Left colon (tissue), 2 donors: ENCODE measurements around the gene RUNX2. TPM values are rescaled to one million over a fixed set of nuclear protein-coding genes. Genes with fewer than 3 reads are reported as not detected.

Experiments
- ATAC-seq: fragments of 200-7000 bp; cut with Tn5 transposase; one replicate; pipeline ENCODE4 v1.9.1; 2020; ENCODE audit warnings: mild to moderate bottlenecking, moderate library complexity
- DNase-seq, 2 donors: peaks; one replicate each; pipeline ENCODE4 v3.0.0-alpha.2; 2020
- intact Hi-C, 2 donors: fragments of 100-400 bp; cut with DNase I in 1 of 2; cut with micrococcal nuclease in 1 of 2; formaldehyde crosslinking; loops; one replicate each; pipeline versions ENCODE4 v1.11.2 to v1.14.0; 2022; cut with DNase I, micrococcal nuclease
- total RNA-seq, 2 donors: library from RNA; stranded (reverse); fragmentation: NEBNext Ultra II Directional; extraction: Animal tissue kit (Norgen Biotek cat#: 25700); gene quantifications; one replicate each; pipeline ENCODE4 v1.2.1, GENCODE V29; 2021
- donor health status: DM: no; HTN: no; CAD: no.
- donor health status: DM: yes; HTN: yes; CAD: no.

Gene RUNX2
- total RNA-seq, 2 donors from 2014 or later = 2.5 to 3.5 TPM

GRCh38 chr6:45388328-45388727, 60.2 kb downstream of the RUNX2 start:
- ATAC-seq (no peak), DNase-seq (no peak)
- intact Hi-C loops = no loop called here

- intact Hi-C loops = no loop called here
- DNase-seq = no peak
Measured at GRCh38 chr6:45394586-45395095, 66.5 kb downstream of the RUNX2 start.

GRCh38 chr6:45398075-45398813, 70.1 kb downstream of the RUNX2 start:
- no peak for ATAC-seq
- intact Hi-C loops = no loop called here
- DNase-seq = no peak

More at GRCh38 chr6:45394586-45395095, 66.5 kb downstream of the RUNX2 start:
- no peak for ATAC-seq

- DNase-seq (no peak), ATAC-seq (no peak)
- intact Hi-C loops = no loop called here
Measured at GRCh38 chr6:45400021-45400420, 71.9 kb downstream of the RUNX2 start.

GRCh38 chr6:45411959-45412358, 83.8 kb downstream of the RUNX2 start:
- DNase-seq (no peak), ATAC-seq (no peak)
- intact Hi-C loops = loop anchor here in 1 of 2 donors (10.0 kb wide), 2 partner anchors 303 to 757 kb away; no protein-coding TSS in a partner anchor

- DNase-seq = peak in 1 of 2 donors; percentile 7
- no peak for ATAC-seq
- intact Hi-C loops = loop anchor here in 1 of 2 donors (10.0 kb wide), 2 partner anchors 299 to 761 kb away; no protein-coding TSS in a partner anchor
Measured at GRCh38 chr6:45415315-45415714, 87.2 kb downstream of the RUNX2 start.

GRCh38 chr6:45415788-45416518, 87.8 kb downstream of the RUNX2 start:
- no peak for ATAC-seq
- intact Hi-C loops = loop anchor here in 1 of 2 donors (10.0 kb wide), 2 partner anchors 299 to 761 kb away; no protein-coding TSS in a partner anchor
- no peak for DNase-seq

GRCh38 chr6:45416700-45417099, 88.6 kb downstream of the RUNX2 start:
- DNase-seq (no peak), ATAC-seq (no peak)
- intact Hi-C loops = loop anchor here in 1 of 2 donors (10.0 kb wide), 2 partner anchors 298 to 762 kb away; no protein-coding TSS in a partner anchor

- intact Hi-C loops = loop anchor here in 1 of 2 donors (10.0 kb wide), 2 partner anchors 297 to 763 kb away; no protein-coding TSS in a partner anchor
- DNase-seq (no peak), ATAC-seq (no peak)
Measured at GRCh38 chr6:45417436-45417835, 89.3 kb downstream of the RUNX2 start.

- intact Hi-C loops = loop anchor here in 1 of 2 donors (10.0 kb wide), 2 partner anchors 295 to 765 kb away; no protein-coding TSS in a partner anchor
- peak; percentile 66 to 70 for DNase-seq
- ATAC-seq = peak; percentile 60
Measured at GRCh38 chr6:45419571-45420082, 91.5 kb downstream of the RUNX2 start.

- ATAC-seq (no peak), DNase-seq (peak; percentile 34)
- intact Hi-C loops = no loop called here
Measured at GRCh38 chr6:45420083-45420908, 92.2 kb downstream of the RUNX2 start.

GRCh38 chr6:45420909-45421708, 93.0 kb downstream of the RUNX2 start:
- ATAC-seq = no peak
- no peak for DNase-seq
- intact Hi-C loops = no loop called here

GRCh38 chr6:45421709-45422502, 93.8 kb downstream of the RUNX2 start:
- ATAC-seq = peak; percentile 76
- intact Hi-C loops = no loop called here
- DNase-seq = peak; percentile 53 to 65

- intact Hi-C loops = no loop called here
- ATAC-seq (peak; percentile 11), DNase-seq (peak in 1 of 2 donors; percentile 50)
Measured at GRCh38 chr6:45422503-45423110, 94.5 kb downstream of the RUNX2 start.

- intact Hi-C loops = no loop called here
- ATAC-seq = peak; percentile 14
- peak in 1 of 2 donors; percentile 48 for DNase-seq
Measured at GRCh38 chr6:45423111-45423823, 95.1 kb downstream of the RUNX2 start.
